ENCODE data around the gene ZNF776.

DNA sequence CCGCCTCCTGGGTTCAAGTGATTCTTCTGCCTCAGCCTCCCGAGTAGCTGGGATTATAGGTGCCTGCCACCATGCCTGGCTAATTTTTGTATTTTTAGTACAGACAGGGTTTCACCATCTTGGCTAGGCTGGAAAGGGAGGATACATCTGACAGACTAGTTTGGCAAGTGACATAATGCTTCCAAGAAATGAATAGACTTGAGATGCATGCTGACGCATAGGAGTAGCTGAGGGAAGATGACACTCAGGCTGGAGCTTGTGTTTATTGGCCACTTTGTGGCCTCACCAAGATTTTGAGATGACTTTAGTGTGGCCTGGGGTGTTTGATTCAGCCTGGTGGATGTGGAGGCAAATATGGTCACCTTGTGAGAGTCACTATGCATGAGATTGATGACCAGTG, 26.9 kb downstream of the ZNF776 start:
- no peak for TF ChIP-seq GATA3 (IDR thresholded peaks at IDR 0.05; ENCODE audit: low read depth, low read length)
- TF ChIP-seq GATA2 (IDR thresholded peaks at IDR 0.05; ENCODE audit: low read depth, low read length), result no peak

All from SH-SY5Y (cell line).